Daoy (cell line): ENCODE results near the gene NFKBIE. TPM values are rescaled to one million over a fixed set of nuclear protein-coding genes. Genes with fewer than 3 reads are reported as not detected.

ENCODE experiments used
- DNase-seq: peaks from one replicate; pipeline ENCODE4 v3.0.0-alpha.2; 2015; ENCODE audit warnings: low read depth
- total RNA-seq: library from RNA; depleted of rRNA; stranded (reverse); fragments of >200 nt; shearing (Covaris generic); gene quantifications from 2 replicates; pipeline ENCODE4 v1.2.3, GENCODE V29; 2014

Gene NFKBIE
- total RNA-seq, 1 experiment from 2014 or later: 42.3 TPM

GRCh38 chr6:44227148-44227793, 38.1 kb downstream of the NFKBIE start:
- no peak for DNase-seq

DNA sequence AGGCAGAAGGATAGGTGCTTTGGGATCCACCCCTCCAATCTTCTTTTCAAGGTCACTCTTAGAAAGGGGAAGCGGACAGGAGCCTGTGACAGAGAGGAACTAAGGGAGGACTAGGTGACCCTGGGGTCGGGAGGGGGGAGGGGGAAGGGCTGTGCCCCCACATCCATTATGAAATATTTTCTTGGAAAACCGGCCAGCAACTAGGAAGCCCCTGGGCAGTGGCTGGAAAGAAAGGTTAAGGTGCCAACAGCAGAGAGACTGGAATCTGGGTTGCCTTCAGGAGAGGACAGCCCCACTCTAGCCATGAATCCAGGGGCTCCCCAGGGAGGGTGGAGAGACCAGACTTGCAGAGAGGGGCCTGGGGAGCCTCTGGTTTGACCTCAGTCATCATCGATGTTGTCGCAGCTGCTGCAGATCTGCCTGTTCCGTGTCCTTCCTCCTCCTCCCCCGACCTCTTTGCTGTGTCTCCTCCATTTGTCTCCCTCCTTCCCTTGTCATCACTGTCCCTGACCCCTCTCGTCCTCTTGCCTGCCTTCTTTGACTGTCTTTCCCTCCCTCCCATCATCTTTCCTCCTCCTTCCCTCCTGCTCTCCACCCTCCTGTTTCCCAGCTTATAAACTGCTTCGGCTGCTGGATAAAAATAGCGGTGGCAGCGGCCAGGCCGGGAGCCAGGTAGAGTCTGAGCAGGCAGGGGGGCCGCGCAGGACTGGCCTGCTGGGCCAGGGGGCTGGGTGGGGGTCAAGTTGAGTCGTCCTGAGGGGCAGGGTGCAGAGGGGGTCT, 38.8 kb downstream of the NFKBIE start:
- no peak for DNase-seq

GRCh38 chr6:44225579-44226325, 39.6 kb downstream of the NFKBIE start:
- no peak for DNase-seq

DNA sequence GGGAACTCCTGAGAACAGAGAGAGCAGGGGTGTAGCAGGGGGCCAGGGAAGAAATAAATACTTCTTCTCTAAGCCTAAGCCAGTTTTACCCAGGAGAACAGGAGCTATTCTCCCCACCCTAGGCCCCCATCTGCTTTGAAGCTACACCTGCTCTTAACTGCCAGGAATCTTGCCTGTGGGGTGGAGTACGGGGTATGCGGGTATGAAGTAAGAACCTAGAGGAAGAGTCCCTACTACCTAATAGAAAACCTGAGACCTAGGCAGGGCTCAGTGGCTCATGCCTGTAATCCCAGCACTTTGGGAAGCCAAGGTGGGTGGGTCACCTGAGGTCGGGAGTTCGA, 40.4 kb downstream of the NFKBIE start:
- DNase-seq: no peak

GRCh38 chr6:44224029-44224964, 41.1 kb downstream of the NFKBIE start:
- DNase-seq: peak; percentile 68

DNA sequence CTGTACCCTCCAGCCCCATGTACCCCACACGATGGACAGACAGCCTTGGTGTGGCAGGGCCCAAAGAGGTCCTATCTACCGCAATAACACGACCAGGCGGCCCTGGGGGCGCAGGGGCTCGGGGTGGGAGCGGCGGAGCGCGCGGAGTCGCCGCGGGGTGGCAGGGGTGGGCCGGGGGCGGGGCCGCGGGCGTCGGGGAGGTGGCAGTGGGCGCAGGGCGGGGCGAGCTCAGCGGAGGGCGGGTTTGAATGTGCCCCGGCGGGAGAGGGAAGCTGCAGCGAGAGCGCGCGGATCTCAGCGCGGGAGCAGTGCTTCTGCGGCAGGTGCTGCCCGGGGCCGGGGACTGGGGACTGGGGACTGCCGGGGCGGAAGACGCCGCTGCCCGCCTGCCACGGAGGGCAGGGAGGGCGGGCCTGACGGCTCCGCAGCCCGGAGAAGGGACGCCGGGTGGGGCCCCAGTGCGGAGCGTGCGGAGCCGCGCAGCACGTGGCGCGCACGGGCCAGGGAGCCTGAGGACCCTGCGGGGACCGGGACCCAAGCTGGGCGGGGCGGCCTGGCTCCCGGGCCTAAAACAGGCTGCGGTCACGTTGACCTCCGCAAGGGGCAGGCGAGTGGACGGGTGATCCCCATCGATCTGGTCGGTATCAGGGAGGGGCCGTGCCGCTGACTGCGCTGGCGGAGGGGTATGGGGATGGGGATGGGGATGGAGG, 41.9 kb downstream of the NFKBIE start, which contains the start of gene SLC29A1:
Gene SLC29A1 (plus strand): TSS at position 277 of the 710 bp plus-strand sequence. CDS start 3,719 bp downstream, outside the sequence.
- DNase-seq: peak; percentile 89

DNA sequence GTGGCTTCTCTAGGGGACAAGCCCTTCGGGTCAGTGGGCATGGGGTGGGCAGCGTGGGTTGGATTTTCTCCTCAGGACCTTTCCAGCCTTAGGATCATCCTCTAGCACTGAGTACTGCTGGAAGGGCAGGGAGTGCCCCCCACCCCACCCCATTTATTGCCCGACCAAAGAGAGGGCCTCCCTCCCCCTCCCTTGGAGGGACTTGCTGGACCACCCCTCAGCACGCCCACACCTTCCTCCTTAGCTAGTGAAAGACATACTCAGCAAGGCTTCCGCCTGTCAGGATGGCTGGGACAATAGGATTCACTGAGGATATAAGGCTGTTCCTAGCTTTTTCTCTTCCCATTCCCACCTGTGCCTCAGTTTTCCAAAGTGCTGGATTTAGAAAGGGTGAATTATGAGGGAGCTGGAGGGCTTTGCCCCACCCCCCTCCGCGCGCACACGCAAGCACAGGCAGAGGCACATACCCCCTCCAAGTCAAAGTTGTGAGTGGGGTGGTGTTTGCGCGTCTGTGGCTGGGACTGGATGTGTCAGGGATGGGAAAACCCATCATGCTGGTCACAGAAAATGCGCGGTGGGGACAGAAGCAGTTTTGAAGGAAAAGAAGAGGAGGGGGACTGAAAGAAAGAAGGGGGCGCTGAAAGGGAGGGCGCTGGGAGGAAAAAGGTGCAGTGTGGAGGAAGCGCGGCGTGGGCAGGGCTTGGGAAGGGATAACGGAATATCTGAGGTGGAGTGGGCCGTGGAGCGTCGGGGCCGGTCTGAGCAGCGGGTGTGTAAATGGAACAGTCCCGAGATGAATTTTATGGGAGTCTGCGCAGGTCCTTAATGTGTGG, 42.6 kb downstream of the NFKBIE start:
- DNase-seq: peak; percentile 42

- no peak for DNase-seq
These were observed 43.4 kb downstream of the NFKBIE start for GRCh38 chr6:44221961-44222335.

DNA sequence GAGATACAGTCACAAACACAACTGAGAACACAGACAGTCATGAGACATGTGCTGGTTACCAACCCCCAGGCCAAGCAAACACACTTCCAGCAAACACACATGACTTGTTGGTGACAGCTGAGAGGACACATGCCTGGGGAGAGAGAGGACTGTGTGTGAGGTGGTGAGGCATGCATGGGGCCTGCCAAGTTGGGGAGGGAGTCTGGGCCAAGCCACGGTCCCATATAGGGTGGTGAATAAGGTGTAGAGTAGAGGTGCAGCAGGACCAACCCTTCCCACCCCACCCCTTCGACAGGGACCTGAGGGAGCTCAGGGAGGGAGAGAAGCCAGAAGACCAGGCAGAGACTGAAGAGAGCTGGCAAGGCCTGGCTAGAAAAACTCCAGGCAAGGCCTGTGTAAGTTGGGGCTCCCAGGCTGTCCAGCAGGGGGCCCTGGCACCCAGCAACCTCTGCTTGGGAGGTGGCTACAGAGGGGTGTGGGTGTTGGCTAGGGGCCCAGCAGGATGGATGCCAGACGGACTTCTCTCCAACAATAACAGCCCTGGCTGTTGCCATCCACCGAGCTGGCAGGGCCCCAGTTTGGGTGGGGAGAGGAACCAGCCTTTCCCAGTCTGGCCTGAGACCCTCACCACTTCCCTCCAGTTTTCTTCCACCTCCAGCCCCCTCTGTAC, 43.9 kb downstream of the NFKBIE start:
- DNase-seq: peak; percentile 98

DNA sequence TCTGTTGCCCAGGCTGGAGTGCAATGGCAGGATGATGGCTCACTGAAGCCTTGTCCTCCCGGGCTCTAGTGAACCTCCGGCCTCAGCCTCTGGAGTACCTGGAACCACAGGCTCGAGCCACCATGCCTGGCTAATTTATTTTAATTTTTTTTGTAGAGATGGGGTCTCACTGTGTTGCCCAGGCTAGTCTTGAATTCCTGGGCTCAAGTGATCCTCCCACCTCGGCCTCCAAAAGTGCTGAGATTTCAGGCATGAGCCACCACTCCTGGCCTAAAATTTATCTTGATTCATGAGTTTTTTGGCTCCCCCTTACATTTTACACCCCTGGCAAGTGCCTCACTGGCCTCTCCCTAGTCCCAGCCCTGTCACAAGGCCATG, 44.4 kb downstream of the NFKBIE start:
- DNase-seq: no peak

DNA sequence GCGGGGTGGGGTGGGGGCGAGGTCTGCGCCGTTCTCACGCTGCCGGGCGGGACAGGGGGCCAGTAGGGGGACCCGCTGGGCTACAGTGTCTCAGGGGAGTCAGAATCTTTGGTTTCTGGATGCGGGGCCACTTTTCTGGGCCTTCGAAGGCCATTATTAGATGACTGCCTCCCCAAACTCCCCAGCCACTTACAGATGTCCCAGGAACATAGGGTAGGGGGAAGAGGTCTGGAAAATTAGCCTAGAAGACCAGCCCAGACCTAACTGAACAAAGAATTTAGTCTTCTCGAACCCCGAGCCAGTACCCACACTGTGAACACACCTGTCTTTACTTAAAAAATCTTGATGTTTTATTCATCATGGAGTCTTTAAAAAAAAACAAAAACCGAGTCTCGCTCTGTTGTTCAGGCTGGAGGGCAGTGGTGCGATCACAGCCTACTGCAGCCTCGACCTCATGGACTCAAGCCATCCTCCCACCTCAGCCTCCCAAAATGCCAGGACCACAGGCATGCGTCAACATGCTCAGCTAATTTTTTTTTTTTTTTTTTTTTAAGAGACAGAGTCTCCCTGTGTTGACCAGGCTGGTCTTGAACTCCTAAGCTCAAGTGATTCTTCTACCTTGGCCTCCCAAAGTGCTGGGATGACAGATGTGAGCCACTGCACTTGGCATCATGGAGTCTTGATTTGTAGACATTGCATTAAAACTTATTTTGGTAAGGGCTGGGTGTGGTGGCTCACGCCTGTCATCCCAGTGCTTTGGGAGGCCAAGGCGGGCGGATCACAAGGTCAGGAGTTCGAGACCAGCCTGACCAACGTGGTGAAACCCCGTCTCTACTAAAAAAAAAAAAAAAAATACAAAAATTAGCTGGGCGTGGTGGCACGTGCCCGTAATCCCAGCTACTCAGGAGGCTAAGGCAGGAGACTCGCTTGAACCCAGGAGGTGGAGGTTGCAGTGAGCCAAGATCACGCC, 45.3 kb downstream of the NFKBIE start:
- DNase-seq: no peak

DNA sequence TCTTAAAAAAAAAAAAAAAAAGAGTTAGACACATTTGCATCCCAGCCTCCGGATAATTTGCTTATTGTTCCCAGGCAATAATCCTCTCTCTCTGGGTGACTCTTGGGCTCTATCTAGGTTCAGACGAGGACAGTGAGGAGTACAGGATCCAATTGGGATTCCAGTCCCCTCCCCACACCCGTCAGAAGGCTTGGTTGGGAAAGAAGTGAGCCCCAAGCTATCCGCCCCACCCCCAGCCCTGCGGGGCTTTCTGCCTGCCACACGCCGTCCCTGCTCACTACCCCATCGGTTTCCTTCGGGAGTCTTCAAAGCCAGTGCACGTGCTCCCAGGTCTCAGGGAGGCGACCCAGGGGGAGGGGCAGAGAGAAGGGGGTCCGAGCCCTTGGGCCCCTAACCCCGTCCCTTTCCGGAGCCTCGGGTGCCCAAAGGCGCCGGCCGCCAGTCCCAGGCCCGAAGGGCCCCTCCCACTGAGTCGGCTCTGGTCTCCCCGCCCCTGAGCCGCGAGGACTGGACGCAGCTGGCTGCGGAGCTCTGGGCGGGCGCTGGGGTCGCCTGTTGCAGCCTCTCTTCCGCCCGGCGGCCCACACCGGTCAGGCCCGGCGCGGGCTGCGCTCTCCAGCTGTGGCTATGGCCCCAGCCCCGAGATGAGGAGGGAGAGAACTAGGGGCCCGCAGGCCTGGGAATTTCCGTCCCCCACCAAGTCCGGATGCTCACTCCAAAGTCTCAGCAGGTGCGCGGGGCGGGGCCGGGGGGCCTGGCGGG, 46.1 kb downstream of the NFKBIE start:
- peak; percentile 68 for DNase-seq

- peak; percentile 58 for DNase-seq
These were observed 47.8 kb downstream of the NFKBIE start for GRCh38 chr6:44217332-44218143.

DNA sequence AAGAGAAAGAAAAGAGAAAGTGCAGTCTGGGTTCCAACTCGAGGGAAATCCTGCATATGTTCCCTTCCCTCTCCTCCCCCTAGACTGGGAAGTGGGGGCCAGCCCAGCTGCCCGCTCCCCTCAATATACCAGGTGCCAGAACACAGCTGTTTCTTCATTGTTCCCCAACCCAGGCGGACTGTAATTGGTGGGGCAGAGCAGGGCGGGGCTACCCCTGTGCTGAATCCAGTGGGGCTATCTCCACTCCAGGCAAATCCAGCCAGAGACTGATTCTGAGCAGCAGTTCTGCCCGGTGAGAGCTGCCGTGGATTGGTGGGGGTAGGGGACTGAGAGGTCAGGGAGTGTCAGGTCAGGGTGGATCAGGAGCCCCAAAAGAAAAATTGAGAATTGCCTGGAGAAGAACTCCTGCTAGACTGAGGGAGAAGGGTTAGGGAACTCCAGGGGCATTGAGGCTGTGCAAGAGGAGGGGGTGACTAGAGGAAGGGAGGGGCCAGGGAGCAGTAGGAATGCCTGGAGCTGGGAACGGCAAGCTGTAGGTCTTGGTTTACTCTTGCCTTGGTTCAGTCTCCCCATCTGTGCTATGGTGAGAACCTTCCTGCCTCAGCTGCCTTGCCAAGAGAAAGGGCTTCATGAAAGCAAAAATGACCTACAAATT, 48.5 kb downstream of the NFKBIE start, which contains the start of gene MYMX:
Gene MYMX (plus strand): TSS at position 250 of the 655 bp plus-strand sequence. CDS start 546 bp downstream, outside the sequence.
- no peak for DNase-seq

- no peak for DNase-seq
These were observed 51.0 kb downstream of the NFKBIE start for GRCh38 chr6:44214307-44214706.

DNA sequence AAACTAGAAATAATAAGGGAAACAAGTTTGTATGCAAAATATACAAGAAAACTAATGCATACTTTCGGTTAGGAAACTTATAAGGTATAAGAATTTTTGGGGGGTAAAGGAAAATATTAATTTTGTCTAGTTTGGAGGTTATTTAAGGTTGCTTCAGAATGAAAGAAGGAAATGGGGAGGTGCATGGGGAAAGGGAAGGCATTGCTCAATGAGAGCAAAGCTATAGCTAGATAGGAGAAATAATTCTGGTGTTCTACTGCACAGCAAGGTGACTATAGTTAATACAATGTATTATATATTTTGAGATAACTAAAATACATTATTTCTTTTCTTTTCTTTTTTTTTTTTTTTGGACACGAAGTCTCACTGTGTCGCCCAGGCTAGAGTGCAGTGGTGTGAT, 54.1 kb downstream of the NFKBIE start:
- DNase-seq: no peak
